Measurements from ENCODE around the gene ZNF777.
"Not testable (repeated sequence)": the region's sequence is repeated elsewhere in the genome, so short reads cannot be mapped to it uniquely, and the experiment has no call there.

Gene ZNF777

DNA sequence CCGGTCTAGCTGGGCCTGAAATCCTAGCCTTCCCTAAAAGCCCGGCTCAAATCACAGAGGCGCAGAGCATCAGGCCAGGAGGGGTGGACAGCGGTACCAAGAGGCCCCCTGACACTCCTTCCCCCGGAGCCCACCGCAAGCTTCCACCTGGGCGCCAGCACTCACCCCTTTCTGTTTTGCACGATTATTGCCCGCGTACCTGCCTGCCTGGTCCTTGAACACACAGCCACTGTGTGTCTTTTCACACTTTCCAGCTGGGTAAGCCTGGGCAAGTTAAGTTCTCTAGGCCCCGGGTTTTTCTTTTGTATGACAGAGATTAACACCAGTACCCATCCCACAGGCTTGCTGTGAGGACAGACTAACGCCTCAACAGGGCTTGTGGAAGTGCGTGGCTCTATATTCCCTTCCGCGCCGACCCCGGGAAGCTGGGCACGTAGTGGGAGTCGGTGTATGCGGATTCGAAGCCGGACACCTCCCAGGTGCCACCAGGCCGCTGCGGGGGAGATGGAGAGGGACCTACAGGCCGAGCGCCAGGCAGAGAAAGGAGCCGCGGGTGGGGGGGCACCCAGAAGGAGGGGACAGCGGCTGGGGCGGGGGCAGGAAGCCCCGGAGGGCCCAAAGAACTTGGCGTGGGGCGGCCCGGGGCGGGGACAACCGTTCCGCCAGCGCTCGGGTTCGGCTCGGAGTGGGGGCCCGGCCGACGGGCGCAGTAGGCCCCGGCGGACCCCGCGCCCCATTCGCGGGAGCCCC lies 36.0 kb upstream of the ZNF777 start:
- Histone ChIP-seq H3K27ac (ENCODE audit: insufficient read depth, low read depth, low read length, poor library complexity, severe bottlenecking) (no peak overlapping the region), H3K9me3 (ENCODE audit: control insufficient read depth, low read length) (no peaks in the 10 kb centered on the region), H3K36me3 (ENCODE audit: control insufficient read depth, insufficient read depth, low read length) (peaks cover 7% of the 10 kb centered on the region), H3K4me1 (ENCODE audit: control insufficient read depth, insufficient read depth, low read length) (peaks cover 8% of the 10 kb centered on the region), H3K4me3 (ENCODE audit: insufficient read depth, low read depth, low read length) (peak overlapping the region; percentile 67), H3K27me3 (ENCODE audit: control insufficient read depth, insufficient read depth, low read length, poor library complexity, severe bottlenecking) (peaks cover 31% of the 10 kb centered on the region)
- 6 to 8% methylated on average over 51 of the region's 51 CpGs for WGBS, 2 experiments

DNA sequence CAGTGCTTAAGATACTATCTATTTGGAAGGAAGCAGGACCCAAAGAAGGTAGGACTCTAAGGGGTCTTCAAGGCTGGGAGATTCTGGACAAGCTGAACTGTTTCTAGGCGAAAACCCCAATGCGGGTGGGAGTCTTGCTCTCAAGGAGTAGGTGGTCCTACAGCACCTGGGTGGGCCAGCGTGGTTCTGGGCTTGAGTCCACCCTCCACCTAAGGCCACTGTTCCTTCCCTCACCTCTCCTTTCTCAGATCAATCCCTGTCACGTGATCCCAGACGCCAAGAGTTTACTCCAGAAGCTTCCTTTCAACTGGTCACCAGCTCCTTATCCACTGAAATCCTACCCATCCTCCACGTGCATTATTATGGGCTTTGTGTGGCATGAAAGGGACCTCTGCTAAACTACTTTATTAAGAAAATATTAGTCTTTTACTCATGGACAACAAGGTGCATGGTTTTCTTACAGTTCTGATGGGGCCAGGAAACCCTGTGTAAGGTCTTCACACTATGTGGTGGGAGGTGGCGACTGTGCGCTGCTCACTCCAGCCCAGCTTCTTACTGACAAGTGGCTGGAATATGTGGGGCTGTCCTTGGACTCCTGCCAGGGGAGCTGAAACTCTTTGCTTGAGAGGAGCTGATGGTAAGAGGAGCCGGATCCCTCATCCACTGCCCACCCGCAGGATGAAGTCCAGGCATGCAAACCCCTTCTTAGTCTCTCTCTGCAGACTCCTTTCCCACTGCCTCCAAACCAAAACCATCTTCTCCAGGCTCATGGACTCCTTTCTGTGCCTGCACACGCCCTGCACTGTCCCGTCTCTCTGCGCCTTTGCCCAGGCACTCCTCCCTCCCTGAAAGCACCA lies 35.2 kb upstream of the ZNF777 start:
- 88 to 92% methylated on average over 9 to 12 of the region's 13 CpGs for WGBS, 2 experiments
- H3K27ac ChIP-seq (ENCODE audit: insufficient read depth, low read depth, low read length, poor library complexity, severe bottlenecking): no peak overlapping the region
- peak overlapping the region; percentile 67 for H3K4me3 ChIP-seq (ENCODE audit: insufficient read depth, low read depth, low read length)

DNA sequence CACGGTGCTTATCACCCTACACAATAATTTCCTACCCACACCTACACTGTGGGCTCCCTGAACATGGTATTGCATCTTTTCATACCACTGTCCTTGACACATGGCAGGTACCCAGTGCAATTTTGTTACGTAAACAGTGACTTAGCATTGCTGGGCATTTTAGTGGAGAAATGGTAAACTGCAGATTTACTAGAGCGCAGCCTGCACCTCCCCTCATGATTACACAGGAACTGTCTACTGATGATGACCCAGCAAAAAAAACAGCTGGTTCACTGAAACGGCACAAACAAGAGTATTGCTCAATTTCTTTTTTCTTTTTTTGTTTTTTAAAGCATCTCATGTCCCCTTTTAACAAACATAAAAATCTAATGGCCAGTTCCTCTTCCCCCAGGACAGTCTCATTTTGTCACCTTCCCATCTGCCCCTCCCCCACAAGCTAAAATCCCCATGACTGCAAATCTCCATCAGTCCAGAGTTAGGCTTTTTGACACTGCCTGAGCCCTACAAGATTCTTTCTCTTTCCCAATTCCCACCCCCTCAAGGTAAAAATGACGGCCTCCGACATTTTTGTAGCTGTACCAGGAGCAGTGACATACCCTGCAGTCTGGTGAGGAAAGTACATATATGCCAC lies 34.0 kb upstream of the ZNF777 start:
- H3K27me3 ChIP-seq (ENCODE audit: control insufficient read depth, insufficient read depth, low read length, poor library complexity, severe bottlenecking): peaks cover 20% of the 10 kb centered on the region
- peaks cover 8% of the 10 kb centered on the region for H3K4me1 ChIP-seq (ENCODE audit: control insufficient read depth, insufficient read depth, low read length)
- peaks cover 8% of the 10 kb centered on the region for H3K36me3 ChIP-seq (ENCODE audit: control insufficient read depth, insufficient read depth, low read length)
- H3K27ac ChIP-seq (ENCODE audit: insufficient read depth, low read depth, low read length, poor library complexity, severe bottlenecking): no peak overlapping the region
- H3K9me3 ChIP-seq (ENCODE audit: control insufficient read depth, low read length): no peaks in the 10 kb centered on the region
- WGBS, 2 experiments: 93 to 94% methylated on average over 6 of the region's 6 CpGs
- no peak overlapping the region for H3K4me3 ChIP-seq (ENCODE audit: insufficient read depth, low read depth, low read length)

More for the DNA sequence above, 35.2 kb upstream of the ZNF777 start:
- H3K36me3 ChIP-seq (ENCODE audit: control insufficient read depth, insufficient read depth, low read length): peaks cover 8% of the 10 kb centered on the region
- peaks cover 8% of the 10 kb centered on the region for H3K4me1 ChIP-seq (ENCODE audit: control insufficient read depth, insufficient read depth, low read length)
- peaks cover 31% of the 10 kb centered on the region for H3K27me3 ChIP-seq (ENCODE audit: control insufficient read depth, insufficient read depth, low read length, poor library complexity, severe bottlenecking)
- H3K9me3 ChIP-seq (ENCODE audit: control insufficient read depth, low read length): no peaks in the 10 kb centered on the region

DNA sequence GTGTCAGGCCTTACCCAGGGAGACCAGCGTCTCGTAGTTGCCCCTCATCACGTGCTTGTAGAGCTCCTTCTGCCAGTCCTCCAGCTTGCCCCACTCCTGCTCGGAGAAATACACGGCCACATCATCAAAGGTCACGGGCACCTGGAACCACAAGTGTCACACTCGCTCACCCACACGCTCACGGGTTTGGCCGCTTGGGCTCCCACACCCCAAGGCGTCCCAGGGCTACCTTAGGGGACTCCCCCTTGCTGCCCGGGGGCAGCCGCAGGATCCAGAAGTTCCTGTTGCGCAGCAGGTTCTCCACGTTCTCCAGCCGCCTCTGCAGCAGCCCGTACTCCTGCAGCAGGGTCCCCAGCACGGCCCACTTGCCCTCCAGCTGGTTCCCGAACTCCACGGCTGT lies 33.1 kb upstream of the ZNF777 start:
- H3K4me3 ChIP-seq (ENCODE audit: insufficient read depth, low read depth, low read length); H3K9me3 ChIP-seq (ENCODE audit: control insufficient read depth, low read length); H3K4me1 ChIP-seq (ENCODE audit: control insufficient read depth, insufficient read depth, low read length); H3K27ac ChIP-seq (ENCODE audit: insufficient read depth, low read depth, low read length, poor library complexity, severe bottlenecking); H3K36me3 ChIP-seq (ENCODE audit: control insufficient read depth, insufficient read depth, low read length): not testable (repeated sequence)
- H3K27me3 ChIP-seq (ENCODE audit: control insufficient read depth, insufficient read depth, low read length, poor library complexity, severe bottlenecking): peaks cover 11% of the 10 kb centered on the region
- 91 to 94% methylated on average over 15 of the region's 20 CpGs for WGBS, 2 experiments

DNA sequence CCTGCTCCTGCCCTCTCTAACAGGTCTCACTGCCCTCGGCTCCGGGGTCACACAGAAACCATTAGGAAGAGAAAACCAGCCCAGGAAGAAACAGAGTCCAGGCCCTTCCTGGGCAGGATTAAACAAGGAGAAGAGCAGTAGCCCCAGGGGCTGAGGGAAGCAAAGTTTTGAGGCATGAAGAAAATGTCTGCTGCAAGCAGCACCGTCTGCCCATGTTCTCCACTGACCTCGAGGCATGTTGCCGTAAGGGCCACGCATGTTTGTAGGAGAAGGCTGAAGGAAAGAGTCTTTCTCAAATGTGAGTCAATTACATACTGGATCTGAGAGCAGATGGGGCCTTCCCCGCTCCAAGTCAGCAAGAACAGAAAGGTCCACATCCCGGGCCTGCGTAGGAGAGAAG lies 32.5 kb upstream of the ZNF777 start:
- Histone ChIP-seq H3K36me3 (ENCODE audit: control insufficient read depth, insufficient read depth, low read length) (peaks cover 8% of the 10 kb centered on the region), H3K27ac (ENCODE audit: insufficient read depth, low read depth, low read length, poor library complexity, severe bottlenecking) (no peak overlapping the region), H3K27me3 (ENCODE audit: control insufficient read depth, insufficient read depth, low read length, poor library complexity, severe bottlenecking) (peaks cover 5% of the 10 kb centered on the region), H3K4me1 (ENCODE audit: control insufficient read depth, insufficient read depth, low read length) (peaks cover 8% of the 10 kb centered on the region), H3K9me3 (ENCODE audit: control insufficient read depth, low read length) (no peaks in the 10 kb centered on the region), H3K4me3 (ENCODE audit: insufficient read depth, low read depth, low read length) (no peak overlapping the region)
- WGBS, 2 experiments: 96% methylated on average over 9 of the region's 9 CpGs

DNA sequence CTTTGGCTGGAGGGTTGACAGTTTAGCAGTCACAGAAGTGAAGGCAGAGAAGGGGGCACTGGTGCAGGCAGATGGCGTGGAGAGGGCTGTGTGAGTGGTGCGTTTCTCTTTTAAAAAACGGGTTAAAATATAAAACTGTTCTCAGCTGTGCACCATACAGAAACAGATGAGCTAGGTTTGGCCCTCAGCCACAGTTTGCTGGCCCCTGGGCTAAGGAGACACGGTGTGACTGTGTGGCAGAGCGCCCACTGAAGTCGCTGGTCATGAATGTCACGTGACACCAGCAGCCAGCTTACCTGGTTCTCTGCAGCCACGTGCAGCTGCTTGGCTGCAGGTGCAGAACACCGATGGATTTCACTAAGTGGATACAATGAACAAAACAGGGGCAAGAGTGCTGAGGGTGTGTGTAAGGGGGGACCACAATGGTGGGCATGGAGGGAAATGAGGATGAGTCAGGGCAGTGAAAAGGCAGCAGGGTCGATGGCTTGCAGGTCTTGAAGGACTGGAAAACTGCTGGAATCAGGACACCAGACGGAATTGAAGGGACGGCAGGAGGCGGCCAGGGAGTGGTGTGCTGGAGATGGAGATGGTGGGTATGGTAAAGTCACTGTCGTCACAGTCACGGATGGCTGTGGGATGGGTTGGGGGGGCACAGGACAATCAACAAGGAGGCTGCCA lies 29.4 kb upstream of the ZNF777 start:
- Histone ChIP-seq H3K9me3 (ENCODE audit: control insufficient read depth, low read length) (no peaks in the 10 kb centered on the region), H3K36me3 (ENCODE audit: control insufficient read depth, insufficient read depth, low read length) (peaks cover 11% of the 10 kb centered on the region), H3K27me3 (ENCODE audit: control insufficient read depth, insufficient read depth, low read length, poor library complexity, severe bottlenecking) (no peaks in the 10 kb centered on the region), H3K27ac (ENCODE audit: insufficient read depth, low read depth, low read length, poor library complexity, severe bottlenecking) (no peak overlapping the region), H3K4me3 (ENCODE audit: insufficient read depth, low read depth, low read length) (no peak overlapping the region), H3K4me1 (ENCODE audit: control insufficient read depth, insufficient read depth, low read length) (no peaks in the 10 kb centered on the region)
- WGBS, 2 experiments: 95 to 96% methylated on average over 15 of the region's 15 CpGs

DNA sequence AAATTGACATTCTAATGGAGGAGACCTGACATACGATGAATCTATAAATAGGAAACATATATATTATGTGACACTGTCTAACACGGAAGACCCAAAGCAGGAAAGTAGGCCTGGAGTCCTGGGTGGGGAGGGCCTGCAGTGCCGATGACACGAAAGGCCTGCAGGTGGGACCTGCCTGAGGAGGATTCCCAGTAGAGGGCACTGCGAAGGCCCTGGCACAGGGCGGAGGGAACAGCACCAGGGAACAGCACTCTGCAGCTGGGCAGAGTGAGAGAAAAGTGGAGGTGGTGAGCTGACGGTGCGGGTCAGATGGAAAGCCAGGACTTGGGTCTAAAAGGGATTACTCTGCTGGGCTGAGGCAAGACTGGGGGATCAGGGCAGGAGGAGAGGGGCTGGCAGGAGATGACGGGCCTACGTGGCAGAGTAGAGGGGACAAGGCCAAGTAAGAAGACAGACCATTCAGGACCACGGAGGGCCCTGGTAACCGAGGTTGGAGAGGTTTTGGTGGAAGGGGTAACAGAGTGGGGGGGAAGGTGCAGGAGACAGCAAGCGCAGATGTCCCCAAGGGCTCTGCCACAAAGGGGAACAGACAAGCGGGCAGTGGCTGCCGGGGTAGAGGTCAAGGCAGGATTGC lies 28.6 kb upstream of the ZNF777 start:
- no peaks in the 10 kb centered on the region for H3K9me3 ChIP-seq (ENCODE audit: control insufficient read depth, low read length)
- 90 to 92% methylated on average over 14 to 15 of the region's 15 CpGs for WGBS, 2 experiments
- no peaks in the 10 kb centered on the region for H3K4me1 ChIP-seq (ENCODE audit: control insufficient read depth, insufficient read depth, low read length)
- H3K4me3 ChIP-seq (ENCODE audit: insufficient read depth, low read depth, low read length): no peak overlapping the region
- peaks cover 11% of the 10 kb centered on the region for H3K36me3 ChIP-seq (ENCODE audit: control insufficient read depth, insufficient read depth, low read length)
- H3K27me3 ChIP-seq (ENCODE audit: control insufficient read depth, insufficient read depth, low read length, poor library complexity, severe bottlenecking): no peaks in the 10 kb centered on the region
- no peak overlapping the region for H3K27ac ChIP-seq (ENCODE audit: insufficient read depth, low read depth, low read length, poor library complexity, severe bottlenecking)

DNA sequence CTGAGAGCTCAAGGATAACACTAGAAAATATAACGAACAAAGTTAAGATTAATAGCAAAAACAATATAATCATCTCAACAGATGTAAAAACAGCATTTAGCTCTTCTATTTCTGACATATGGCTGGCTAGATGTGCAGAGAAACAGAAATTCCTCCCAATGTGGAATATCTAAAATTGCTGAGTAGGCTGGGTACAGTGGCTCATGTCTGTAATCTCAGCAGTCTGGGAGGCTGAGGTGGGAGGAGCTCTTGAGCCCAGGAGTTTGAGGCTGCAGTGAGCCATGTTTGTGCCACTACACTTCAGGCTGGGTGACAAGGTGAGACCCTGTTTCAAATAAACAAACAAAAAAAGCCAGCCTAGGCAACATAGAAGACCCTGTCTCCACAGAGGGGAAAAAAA lies 18.7 kb upstream of the ZNF777 start:
- WGBS, 2 experiments: 92% methylated on average over 1 of the region's 1 CpG; no CpG with 5 or more reads in 1 of the 2 experiments
- Histone ChIP-seq H3K27me3 (ENCODE audit: control insufficient read depth, insufficient read depth, low read length, poor library complexity, severe bottlenecking) (no peaks in the 10 kb centered on the region), H3K4me1 (ENCODE audit: control insufficient read depth, insufficient read depth, low read length) (no peaks in the 10 kb centered on the region), H3K36me3 (ENCODE audit: control insufficient read depth, insufficient read depth, low read length) (peaks cover 23% of the 10 kb centered on the region), H3K4me3 (ENCODE audit: insufficient read depth, low read depth, low read length) (no peak overlapping the region), H3K9me3 (ENCODE audit: control insufficient read depth, low read length) (peaks cover 4% of the 10 kb centered on the region), H3K27ac (ENCODE audit: insufficient read depth, low read depth, low read length, poor library complexity, severe bottlenecking) (no peak overlapping the region)

DNA sequence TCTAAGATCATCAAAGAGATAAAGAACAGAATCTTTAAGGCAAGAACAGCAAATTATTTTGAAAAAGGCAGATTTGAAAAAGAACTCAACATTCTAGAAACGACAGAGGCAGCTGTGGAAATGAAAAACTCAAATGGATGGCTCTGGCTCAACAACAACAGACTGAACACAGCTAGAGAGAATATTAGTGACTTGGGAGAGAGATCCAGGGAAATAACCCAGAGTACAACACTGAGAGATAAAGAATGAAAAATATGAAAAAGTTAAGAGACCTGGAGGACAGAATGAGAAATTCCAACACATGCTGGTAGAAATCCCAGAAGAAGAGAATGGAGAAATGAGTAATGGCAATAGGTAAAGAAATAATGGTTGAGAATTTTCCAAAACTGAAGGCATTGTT lies 17.9 kb upstream of the ZNF777 start:
- 98 to 100% methylated on average over 1 of the region's 1 CpG for WGBS, 2 experiments
- H3K36me3 ChIP-seq (ENCODE audit: control insufficient read depth, insufficient read depth, low read length): peaks cover 30% of the 10 kb centered on the region
- H3K4me3 ChIP-seq (ENCODE audit: insufficient read depth, low read depth, low read length): no peak overlapping the region
- no peaks in the 10 kb centered on the region for H3K4me1 ChIP-seq (ENCODE audit: control insufficient read depth, insufficient read depth, low read length)
- H3K27me3 ChIP-seq (ENCODE audit: control insufficient read depth, insufficient read depth, low read length, poor library complexity, severe bottlenecking): no peaks in the 10 kb centered on the region
- peaks cover 4% of the 10 kb centered on the region for H3K9me3 ChIP-seq (ENCODE audit: control insufficient read depth, low read length)
- H3K27ac ChIP-seq (ENCODE audit: insufficient read depth, low read depth, low read length, poor library complexity, severe bottlenecking): no peak overlapping the region
